ENCODE measurements around the gene UBE2QL1. TPM values are rescaled to one million over a fixed set of nuclear protein-coding genes. Genes with fewer than 3 reads are reported as not detected.

The UBE2QL1 gene
- total RNA-seq, 2 donors from 2014 or later: 0.05 TPM; not detected in 1

- H3K4me3 Mint-ChIP-seq: no peak overlapping the region
- H3K27me3 Mint-ChIP-seq: peaks cover 82% of the 10 kb centered on the region
- DNase-seq: no peak
- H3K9me3 ChIP-seq (ENCODE audit: control insufficient read depth, low read length, poor library complexity, severe bottlenecking): no peaks in the 10 kb centered on the region
- peaks cover 8% of the 10 kb centered on the region for H3K36me3 Mint-ChIP-seq (ENCODE audit: low read depth)
- H3K4me1 Mint-ChIP-seq: peaks cover 5% of the 10 kb centered on the region
- ATAC-seq: no peak
- H3K27ac Mint-ChIP-seq: no peak overlapping the region
Measured at GRCh38 chr5:6452622-6453504, 4.2 kb downstream of the UBE2QL1 start.

- no peak for ATAC-seq
- no peaks in the 10 kb centered on the region for H3K9me3 ChIP-seq (ENCODE audit: control insufficient read depth, low read length, poor library complexity, severe bottlenecking)
- DNase-seq: no peak
- no peak overlapping the region for H3K27ac Mint-ChIP-seq
- H3K4me3 Mint-ChIP-seq: no peak overlapping the region
- H3K36me3 Mint-ChIP-seq (ENCODE audit: low read depth): peaks cover 8% of the 10 kb centered on the region
- H3K27me3 Mint-ChIP-seq: peaks cover 82% of the 10 kb centered on the region
- peaks cover 5% of the 10 kb centered on the region for H3K4me1 Mint-ChIP-seq
Measured at GRCh38 chr5:6453937-6454560, 5.4 kb downstream of the UBE2QL1 start.

- H3K4me1 Mint-ChIP-seq: peaks cover under 1% of the 10 kb centered on the region
- no peak for ATAC-seq
- no peak for DNase-seq
- no peaks in the 10 kb centered on the region for H3K9me3 ChIP-seq (ENCODE audit: control insufficient read depth, low read length, poor library complexity, severe bottlenecking)
- H3K27ac Mint-ChIP-seq: no peak overlapping the region
- peaks cover 77% of the 10 kb centered on the region for H3K27me3 Mint-ChIP-seq
- peaks cover 5% of the 10 kb centered on the region for H3K36me3 Mint-ChIP-seq (ENCODE audit: low read depth)
- H3K4me3 Mint-ChIP-seq: no peak overlapping the region
Measured at GRCh38 chr5:6454628-6455053, 6.0 kb downstream of the UBE2QL1 start.

- ATAC-seq: no peak
- H3K9me3 ChIP-seq (ENCODE audit: control insufficient read depth, low read length, poor library complexity, severe bottlenecking): no peaks in the 10 kb centered on the region
- Mint-ChIP-seq H3K27ac (no peak overlapping the region), H3K4me1 (no peaks in the 10 kb centered on the region), H3K27me3 (peaks cover 67% of the 10 kb centered on the region), H3K4me3 (no peak overlapping the region), H3K36me3 (ENCODE audit: low read depth) (peaks cover 5% of the 10 kb centered on the region)
- no peak for DNase-seq
Measured at GRCh38 chr5:6455571-6456200, 7.0 kb downstream of the UBE2QL1 start.

GRCh38 chr5:6456766-6457370 lies 8.2 kb downstream of the UBE2QL1 start:
- H3K27me3 Mint-ChIP-seq: peaks cover 61% of the 10 kb centered on the region
- DNase-seq (no peak), ATAC-seq (no peak)
- H3K36me3 Mint-ChIP-seq (ENCODE audit: low read depth): peaks cover 5% of the 10 kb centered on the region
- no peaks in the 10 kb centered on the region for H3K4me1 Mint-ChIP-seq
- H3K27ac Mint-ChIP-seq: peak overlapping the region; percentile 19
- no peaks in the 10 kb centered on the region for H3K9me3 ChIP-seq (ENCODE audit: control insufficient read depth, low read length, poor library complexity, severe bottlenecking)
- H3K4me3 Mint-ChIP-seq: no peak overlapping the region

GRCh38 chr5:6457592-6457991 lies 8.9 kb downstream of the UBE2QL1 start:
- H3K36me3 Mint-ChIP-seq (ENCODE audit: low read depth): peaks cover 5% of the 10 kb centered on the region
- H3K27me3 Mint-ChIP-seq: peaks cover 61% of the 10 kb centered on the region
- ATAC-seq (no peak), DNase-seq (no peak)
- no peak overlapping the region for H3K27ac Mint-ChIP-seq
- H3K9me3 ChIP-seq (ENCODE audit: control insufficient read depth, low read length, poor library complexity, severe bottlenecking): no peaks in the 10 kb centered on the region
- no peak overlapping the region for H3K4me3 Mint-ChIP-seq
- H3K4me1 Mint-ChIP-seq: no peaks in the 10 kb centered on the region

- H3K9me3 ChIP-seq (ENCODE audit: control insufficient read depth, low read length, poor library complexity, severe bottlenecking): no peaks in the 10 kb centered on the region
- no peak for ATAC-seq
- Mint-ChIP-seq H3K27ac (no peak overlapping the region), H3K27me3 (peaks cover 55% of the 10 kb centered on the region), H3K36me3 (ENCODE audit: low read depth) (peaks cover 5% of the 10 kb centered on the region), H3K4me1 (no peaks in the 10 kb centered on the region), H3K4me3 (no peak overlapping the region)
- DNase-seq: no peak
Measured at GRCh38 chr5:6458833-6459232, 10.2 kb downstream of the UBE2QL1 start.

GRCh38 chr5:6459896-6460295 lies 11.2 kb downstream of the UBE2QL1 start:
- no peak for DNase-seq
- no peaks in the 10 kb centered on the region for H3K9me3 ChIP-seq (ENCODE audit: control insufficient read depth, low read length, poor library complexity, severe bottlenecking)
- no peak overlapping the region for H3K4me3 Mint-ChIP-seq
- peaks cover 45% of the 10 kb centered on the region for H3K27me3 Mint-ChIP-seq
- no peak overlapping the region for H3K27ac Mint-ChIP-seq
- ATAC-seq: no peak
- H3K36me3 Mint-ChIP-seq (ENCODE audit: low read depth): peaks cover 5% of the 10 kb centered on the region
- no peaks in the 10 kb centered on the region for H3K4me1 Mint-ChIP-seq

- Mint-ChIP-seq H3K4me3 (no peak overlapping the region), H3K27me3 (peaks cover 37% of the 10 kb centered on the region), H3K27ac (no peak overlapping the region), H3K4me1 (no peaks in the 10 kb centered on the region), H3K36me3 (ENCODE audit: low read depth) (peaks cover 5% of the 10 kb centered on the region)
- ATAC-seq (no peak), DNase-seq (no peak)
- no peaks in the 10 kb centered on the region for H3K9me3 ChIP-seq (ENCODE audit: control insufficient read depth, low read length, poor library complexity, severe bottlenecking)
Measured at GRCh38 chr5:6461006-6461405, 12.3 kb downstream of the UBE2QL1 start.

GRCh38 chr5:6461793-6462650 lies 13.4 kb downstream of the UBE2QL1 start:
- H3K9me3 ChIP-seq (ENCODE audit: control insufficient read depth, low read length, poor library complexity, severe bottlenecking): no peaks in the 10 kb centered on the region
- no peak for ATAC-seq
- Mint-ChIP-seq H3K27ac (no peak overlapping the region), H3K27me3 (peaks cover 31% of the 10 kb centered on the region), H3K36me3 (ENCODE audit: low read depth) (peaks cover 3% of the 10 kb centered on the region), H3K4me1 (no peaks in the 10 kb centered on the region), H3K4me3 (no peak overlapping the region)
- DNase-seq: no peak

- H3K27me3 Mint-ChIP-seq: peaks cover 26% of the 10 kb centered on the region
- no peaks in the 10 kb centered on the region for H3K9me3 ChIP-seq (ENCODE audit: control insufficient read depth, low read length, poor library complexity, severe bottlenecking)
- H3K4me1 Mint-ChIP-seq: no peaks in the 10 kb centered on the region
- no peaks in the 10 kb centered on the region for H3K36me3 Mint-ChIP-seq (ENCODE audit: low read depth)
- no peak overlapping the region for H3K4me3 Mint-ChIP-seq
- ATAC-seq: no peak
- no peak for DNase-seq
- no peak overlapping the region for H3K27ac Mint-ChIP-seq
Measured at GRCh38 chr5:6462671-6463070, 14.0 kb downstream of the UBE2QL1 start.

- H3K27ac Mint-ChIP-seq: no peak overlapping the region
- no peak overlapping the region for H3K4me3 Mint-ChIP-seq
- no peaks in the 10 kb centered on the region for H3K9me3 ChIP-seq (ENCODE audit: control insufficient read depth, low read length, poor library complexity, severe bottlenecking)
- DNase-seq: no peak
- H3K27me3 Mint-ChIP-seq: peaks cover 36% of the 10 kb centered on the region
- no peak for ATAC-seq
- H3K36me3 Mint-ChIP-seq (ENCODE audit: low read depth): peaks cover 4% of the 10 kb centered on the region
- H3K4me1 Mint-ChIP-seq: peaks cover 3% of the 10 kb centered on the region
Measured at GRCh38 chr5:6464441-6464840, 15.8 kb downstream of the UBE2QL1 start.

Measured in T-helper 17 cell (primary cell).